Stimulated activated memory B cell treated with anti-CD40 and anti-IgM and Interleukin-4, amounts not matched to agents 10 μg/mL and 1 μg/mL and 100 μg/mL, for 72 hours (primary cell): Measurements from ENCODE around the gene NLRC5.
A peak's percentile ranks its signal among the peaks of the same experiment; 100 is the strongest.

Experiments
- ATAC-seq: fragments of 150-1000 bp; cut with Tn5 transposase; 2 replicates; pipeline ENCODE4 v1.10.0; 2021
- H3K27ac Mint-ChIP-seq: one replicate; pipeline ENCODE4 v1.8.0; 2022; ENCODE audit warnings: mild to moderate bottlenecking, mixed read lengths
- H3K27me3 Mint-ChIP-seq: one replicate; pipeline ENCODE4 v1.8.0; 2022; ENCODE audit warnings: mixed read lengths
- H3K36me3 Mint-ChIP-seq: one replicate; pipeline ENCODE4 v1.8.0; 2022; ENCODE audit warnings: mixed read lengths
- H3K4me1 Mint-ChIP-seq: one replicate; pipeline ENCODE4 v1.8.0; 2022; ENCODE audit warnings: mixed read lengths
- H3K4me3 Mint-ChIP-seq: one replicate; pipeline ENCODE4 v1.8.0; 2022; ENCODE audit warnings: mild to moderate bottlenecking, moderate library complexity, mixed read lengths
- H3K9me3 Mint-ChIP-seq: one replicate; pipeline ENCODE4 v1.8.0; 2022; ENCODE audit warnings: mixed read lengths

The NLRC5 gene

GRCh38 chr16:56950881-56951771 lies 38.2 kb upstream of the NLRC5 start:
- ATAC-seq, result peak; percentile 95
- H3K27ac Mint-ChIP-seq, result peak overlapping the region; percentile 79
- no peaks in the 10 kb centered on the region for H3K27me3 Mint-ChIP-seq
- H3K4me3 Mint-ChIP-seq, result peak overlapping the region; percentile 60
- H3K36me3 Mint-ChIP-seq, result no peaks in the 10 kb centered on the region
- H3K9me3 Mint-ChIP-seq, result no peaks in the 10 kb centered on the region
- H3K4me1 Mint-ChIP-seq, result peaks cover 57% of the 10 kb centered on the region

GRCh38 chr16:56953006-56953405 lies 36.4 kb upstream of the NLRC5 start:
- H3K4me1 Mint-ChIP-seq, result peaks cover 53% of the 10 kb centered on the region
- H3K27ac Mint-ChIP-seq, result peak overlapping the region; percentile 79
- H3K27me3 Mint-ChIP-seq, result no peaks in the 10 kb centered on the region
- H3K4me3 Mint-ChIP-seq, result no peak overlapping the region
- no peaks in the 10 kb centered on the region for H3K36me3 Mint-ChIP-seq
- no peak for ATAC-seq
- no peaks in the 10 kb centered on the region for H3K9me3 Mint-ChIP-seq

GRCh38 chr16:56956076-56956475 lies 33.3 kb upstream of the NLRC5 start:
- H3K36me3 Mint-ChIP-seq, result no peaks in the 10 kb centered on the region

GRCh38 chr16:56956756-56957155 lies 32.6 kb upstream of the NLRC5 start:
- ATAC-seq, result no peak
- H3K9me3 Mint-ChIP-seq, result no peaks in the 10 kb centered on the region
- H3K36me3 Mint-ChIP-seq, result no peaks in the 10 kb centered on the region
- H3K27ac Mint-ChIP-seq, result no peak overlapping the region
- H3K4me3 Mint-ChIP-seq, result no peak overlapping the region
- no peaks in the 10 kb centered on the region for H3K27me3 Mint-ChIP-seq
- peaks cover 29% of the 10 kb centered on the region for H3K4me1 Mint-ChIP-seq

More at GRCh38 chr16:56956076-56956475, 33.3 kb upstream of the NLRC5 start:
- no peaks in the 10 kb centered on the region for H3K27me3 Mint-ChIP-seq
- no peak overlapping the region for H3K4me3 Mint-ChIP-seq
- ATAC-seq, result no peak
- no peaks in the 10 kb centered on the region for H3K9me3 Mint-ChIP-seq
- no peak overlapping the region for H3K27ac Mint-ChIP-seq
- H3K4me1 Mint-ChIP-seq, result peaks cover 36% of the 10 kb centered on the region

- no peaks in the 10 kb centered on the region for H3K36me3 Mint-ChIP-seq
- H3K27me3 Mint-ChIP-seq, result no peaks in the 10 kb centered on the region
- H3K9me3 Mint-ChIP-seq, result no peaks in the 10 kb centered on the region
- H3K4me3 Mint-ChIP-seq, result no peak overlapping the region
- ATAC-seq, result no peak
- H3K4me1 Mint-ChIP-seq, result peaks cover 34% of the 10 kb centered on the region
- no peak overlapping the region for H3K27ac Mint-ChIP-seq
Measured at GRCh38 chr16:56960681-56961281, 28.6 kb upstream of the NLRC5 start.

GRCh38 chr16:56961386-56961785 lies 28.0 kb upstream of the NLRC5 start:
- H3K36me3 Mint-ChIP-seq, result no peaks in the 10 kb centered on the region
- no peaks in the 10 kb centered on the region for H3K9me3 Mint-ChIP-seq
- no peaks in the 10 kb centered on the region for H3K27me3 Mint-ChIP-seq
- no peak overlapping the region for H3K4me3 Mint-ChIP-seq
- no peak overlapping the region for H3K27ac Mint-ChIP-seq
- ATAC-seq, result no peak
- H3K4me1 Mint-ChIP-seq, result peaks cover 36% of the 10 kb centered on the region

GRCh38 chr16:56961851-56962281 lies 27.5 kb upstream of the NLRC5 start, which contains the start of gene CETP:
TSS of gene CETP (plus strand) at chr16:56961950. CDS start at chr16:56961980, 30 bp downstream.
- Mint-ChIP-seq H3K4me3 (no peak within 1 kb of the TSS), H3K36me3 (no peaks in the 10 kb centered on the region), H3K9me3 (no peaks in the 10 kb centered on the region), H3K4me1 (peaks cover 33% of the 10 kb centered on the region), H3K27me3 (no peaks in the 10 kb centered on the region), H3K27ac (peak within 1 kb of the TSS; percentile 38)
- ATAC-seq, result no peak

GRCh38 chr16:56964243-56965148 lies 24.9 kb upstream of the NLRC5 start:
- Mint-ChIP-seq H3K27me3 (no peaks in the 10 kb centered on the region), H3K4me3 (no peak overlapping the region), H3K27ac (peak overlapping the region; percentile 88), H3K4me1 (peaks cover 54% of the 10 kb centered on the region), H3K36me3 (no peaks in the 10 kb centered on the region), H3K9me3 (no peaks in the 10 kb centered on the region)
- peak; percentile 86 for ATAC-seq

GRCh38 chr16:56965149-56966092 lies 23.9 kb upstream of the NLRC5 start:
- Mint-ChIP-seq H3K4me3 (no peak overlapping the region), H3K9me3 (no peaks in the 10 kb centered on the region), H3K36me3 (no peaks in the 10 kb centered on the region), H3K27ac (peak overlapping the region; percentile 88), H3K27me3 (no peaks in the 10 kb centered on the region), H3K4me1 (peaks cover 58% of the 10 kb centered on the region)
- no peak for ATAC-seq

- Mint-ChIP-seq H3K27ac (peak overlapping the region; percentile 88), H3K27me3 (no peaks in the 10 kb centered on the region), H3K36me3 (no peaks in the 10 kb centered on the region), H3K9me3 (no peaks in the 10 kb centered on the region), H3K4me3 (no peak overlapping the region), H3K4me1 (peaks cover 65% of the 10 kb centered on the region)
- ATAC-seq, result no peak
Measured at GRCh38 chr16:56966093-56966475, 23.3 kb upstream of the NLRC5 start.

- peak overlapping the region; percentile 88 for H3K27ac Mint-ChIP-seq
- H3K9me3 Mint-ChIP-seq, result no peaks in the 10 kb centered on the region
- ATAC-seq, result no peak
- peaks cover 81% of the 10 kb centered on the region for H3K4me1 Mint-ChIP-seq
- H3K36me3 Mint-ChIP-seq, result no peaks in the 10 kb centered on the region
- no peak overlapping the region for H3K4me3 Mint-ChIP-seq
- no peaks in the 10 kb centered on the region for H3K27me3 Mint-ChIP-seq
Measured at GRCh38 chr16:56967733-56968132, 21.6 kb upstream of the NLRC5 start.

GRCh38 chr16:56969769-56970168 lies 19.6 kb upstream of the NLRC5 start:
- Mint-ChIP-seq H3K36me3 (no peaks in the 10 kb centered on the region), H3K27ac (peak overlapping the region; percentile 92)
- ATAC-seq, result no peak

GRCh38 chr16:56970934-56971767 lies 18.2 kb upstream of the NLRC5 start:
- Mint-ChIP-seq H3K27ac (peak overlapping the region; percentile 92), H3K27me3 (no peaks in the 10 kb centered on the region), H3K36me3 (no peaks in the 10 kb centered on the region), H3K4me3 (peak overlapping the region; percentile 66), H3K9me3 (no peaks in the 10 kb centered on the region), H3K4me1 (peaks cover 95% of the 10 kb centered on the region)
- peak; percentile 97 for ATAC-seq

More at GRCh38 chr16:56969769-56970168, 19.6 kb upstream of the NLRC5 start:
- H3K9me3 Mint-ChIP-seq, result no peaks in the 10 kb centered on the region
- no peak overlapping the region for H3K4me3 Mint-ChIP-seq
- H3K27me3 Mint-ChIP-seq, result no peaks in the 10 kb centered on the region
- H3K4me1 Mint-ChIP-seq, result peaks cover 95% of the 10 kb centered on the region

GRCh38 chr16:56971768-56972043 lies 17.7 kb upstream of the NLRC5 start:
- H3K9me3 Mint-ChIP-seq, result no peaks in the 10 kb centered on the region
- H3K4me3 Mint-ChIP-seq, result no peak overlapping the region
- peak overlapping the region; percentile 92 for H3K27ac Mint-ChIP-seq
- no peak for ATAC-seq
- no peaks in the 10 kb centered on the region for H3K27me3 Mint-ChIP-seq
- peaks cover 4% of the 10 kb centered on the region for H3K36me3 Mint-ChIP-seq
- peaks cover 97% of the 10 kb centered on the region for H3K4me1 Mint-ChIP-seq
